Tongue (tissue), 2 donors: ENCODE data around the gene CCDC34. TPM values are rescaled to one million over a fixed set of nuclear protein-coding genes. Genes with fewer than 3 reads are reported as not detected.
"Not testable (repeated sequence)": the region's sequence is repeated elsewhere in the genome, so short reads cannot be mapped to it uniquely, and the experiment has no call there.

Experiments
- DNase-seq: peaks from one replicate; pipeline ENCODE4 v3.0.0-alpha.2; 2015
- total RNA-seq: library from RNA; depleted of rRNA; stranded (reverse); fragments of >200 nt; gene quantifications from one replicate; pipeline ENCODE4 v1.2.3, GENCODE V29; 2014

The CCDC34 gene
- total RNA-seq, 1 donor from 2014 or later: 16.5 TPM

DNA sequence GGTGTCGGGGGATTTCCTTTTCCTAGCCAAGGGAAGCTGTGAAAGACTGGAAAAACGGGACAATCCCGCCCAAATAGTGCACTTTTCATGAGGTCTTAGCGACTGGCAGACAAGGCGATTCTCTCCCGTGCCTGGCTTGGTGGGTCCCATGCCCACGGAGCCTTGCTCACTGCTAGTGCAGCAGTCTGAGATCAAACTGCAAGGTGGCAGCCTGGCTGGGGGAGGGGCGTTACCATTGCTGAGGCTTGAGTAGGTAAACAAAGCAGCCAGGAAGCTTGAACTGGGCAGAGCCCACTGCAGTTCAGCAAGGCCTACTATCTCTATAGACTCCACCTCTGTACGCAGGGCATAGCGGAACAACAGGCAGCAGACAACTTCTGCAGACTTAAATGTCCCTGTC, 41.7 kb downstream of the CCDC34 start:
- not testable (repeated sequence) for DNase-seq

DNA sequence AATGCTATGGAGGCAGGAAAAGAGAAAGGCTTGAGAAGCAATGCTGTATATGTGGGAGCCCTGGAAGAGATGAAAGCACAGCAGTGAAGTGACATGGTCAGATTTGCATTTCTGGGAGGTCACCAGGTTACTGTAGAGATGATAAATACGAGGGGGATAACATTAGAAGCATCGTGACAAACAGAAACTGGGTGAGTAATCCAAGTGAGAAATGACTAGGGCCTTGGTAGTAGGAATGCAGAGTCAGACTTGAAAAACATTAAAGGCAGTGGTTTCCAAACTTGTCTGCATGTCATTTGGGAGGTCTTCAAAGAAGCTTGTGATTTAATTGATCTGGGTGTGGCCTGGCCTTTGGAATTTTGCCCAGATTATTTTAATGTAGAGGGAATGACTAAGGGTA, 43.9 kb downstream of the CCDC34 start:
- DNase-seq: no peak

DNA sequence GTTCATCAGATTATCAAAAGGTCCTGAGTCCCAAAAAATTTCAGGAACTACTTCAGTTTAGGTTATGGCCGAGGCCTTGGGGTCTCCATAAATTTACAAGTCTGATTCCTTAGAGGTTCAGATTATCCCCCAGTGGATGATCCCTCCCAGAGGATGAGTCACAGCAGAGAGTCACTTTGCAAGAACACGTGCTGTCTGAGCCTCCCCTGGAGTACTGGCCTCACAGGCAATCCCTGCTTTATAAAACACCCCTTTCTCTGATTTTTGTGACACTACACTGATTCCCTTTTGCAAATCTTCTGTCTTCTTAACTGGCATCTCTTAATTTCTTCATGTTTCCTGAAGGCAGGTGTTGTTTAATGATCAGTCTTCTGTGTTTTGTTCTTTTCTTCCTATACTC, 45.3 kb downstream of the CCDC34 start:
- DNase-seq: no peak

GRCh38 chr11:27315836-27316235, 47.2 kb downstream of the CCDC34 start:
- no peak for DNase-seq

DNA sequence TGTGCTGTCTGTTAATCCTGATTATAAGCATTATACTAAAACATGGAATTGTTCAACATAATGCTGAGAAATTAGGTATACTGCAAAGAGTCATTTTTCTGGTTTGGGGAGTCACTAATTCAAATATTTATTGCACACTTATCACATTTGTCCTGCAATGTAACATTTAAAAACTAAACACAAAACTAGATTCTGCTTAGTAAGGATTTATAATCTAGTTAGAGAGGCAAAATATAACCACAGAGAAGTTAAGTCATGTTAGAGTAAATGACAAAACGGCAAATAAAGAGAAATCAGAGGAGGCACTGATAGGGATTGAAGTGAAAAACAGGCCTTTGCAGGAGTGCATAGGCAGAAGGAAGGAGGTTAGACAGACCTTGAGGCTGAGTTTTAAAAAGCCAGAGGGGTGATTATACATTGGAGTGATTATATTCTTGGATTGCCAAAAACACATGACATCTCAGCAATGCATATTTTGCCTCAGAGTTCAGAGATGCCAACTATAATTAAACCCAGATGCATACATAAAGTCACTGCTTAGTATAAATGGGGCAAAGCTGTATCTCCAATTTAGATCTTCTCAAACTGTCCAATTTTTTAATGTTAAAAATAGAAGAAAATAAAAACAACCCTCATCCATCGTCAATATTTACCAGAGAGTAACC, 49.7 kb downstream of the CCDC34 start:
- no peak for DNase-seq

GRCh38 chr11:27312110-27312509, 50.9 kb downstream of the CCDC34 start:
- peak; percentile 28 for DNase-seq

GRCh38 chr11:27310707-27311106, 52.3 kb downstream of the CCDC34 start:
- peak; percentile 38 for DNase-seq

DNA sequence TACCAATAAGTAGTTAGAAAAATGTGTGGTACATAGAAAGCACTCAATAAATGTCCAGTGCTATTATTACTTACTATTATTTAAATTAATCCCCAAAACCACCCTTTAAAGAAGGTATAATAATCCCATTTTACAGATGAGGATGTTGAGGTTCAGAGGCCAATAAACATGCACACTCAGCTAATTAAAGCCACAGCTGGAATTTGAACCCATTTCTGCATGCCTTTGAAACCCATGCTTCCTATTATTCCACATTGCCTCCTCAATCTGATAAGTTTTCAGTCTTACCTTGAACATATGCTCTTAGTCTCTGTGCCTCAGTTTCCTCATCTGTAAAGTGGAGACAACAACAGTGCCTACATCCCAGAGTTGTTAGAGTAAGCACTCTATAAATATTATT, 52.8 kb downstream of the CCDC34 start:
- DNase-seq: no peak

DNA sequence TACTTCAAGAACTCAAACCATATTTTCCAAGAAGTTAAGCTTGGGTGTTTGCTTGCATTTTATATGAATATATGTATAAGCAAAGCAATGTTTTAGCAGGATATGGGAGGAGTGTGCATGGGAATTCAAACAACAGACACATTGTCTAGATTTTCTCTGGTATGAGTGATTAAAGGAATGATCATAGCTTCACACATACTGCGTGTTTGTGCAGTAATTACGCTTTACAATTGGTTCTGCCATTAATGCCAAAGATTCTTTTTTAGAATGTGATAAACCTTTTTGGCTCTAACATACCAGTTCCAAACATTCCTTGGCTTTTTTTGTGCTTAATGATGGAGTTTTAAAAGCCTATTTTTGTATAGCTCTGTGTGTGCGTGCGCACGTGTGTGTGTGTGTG, 54.0 kb downstream of the CCDC34 start:
- DNase-seq: peak; percentile 20

DNA sequence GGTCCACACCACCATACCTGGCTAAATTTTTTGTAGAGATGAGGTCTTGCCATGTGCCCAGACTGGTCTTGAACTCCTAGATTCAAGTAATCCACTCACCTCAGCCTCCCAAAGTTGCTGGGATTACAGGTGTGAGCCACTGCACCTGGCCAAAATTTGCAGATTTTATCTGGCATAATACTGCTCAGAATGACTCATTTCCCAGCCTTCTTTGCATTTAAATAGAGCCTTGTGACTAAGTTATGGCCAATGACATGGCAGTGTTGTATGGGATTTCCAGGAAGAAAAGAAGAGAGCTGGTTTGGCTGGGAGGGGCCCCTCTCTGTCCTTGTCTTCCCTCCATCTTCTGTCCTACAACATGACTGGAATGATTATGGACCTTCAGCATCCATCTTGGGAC, 55.8 kb downstream of the CCDC34 start:
- DNase-seq: no peak

GRCh38 chr11:27305751-27306150, 57.3 kb downstream of the CCDC34 start:
- DNase-seq: no peak

- DNase-seq: no peak
Measured at GRCh38 chr11:27304514-27304913, 58.5 kb downstream of the CCDC34 start.

GRCh38 chr11:27303903-27304302, 59.1 kb downstream of the CCDC34 start:
- DNase-seq: no peak

- no peak for DNase-seq
Measured at GRCh38 chr11:27300974-27301373, 62.0 kb downstream of the CCDC34 start.

DNA sequence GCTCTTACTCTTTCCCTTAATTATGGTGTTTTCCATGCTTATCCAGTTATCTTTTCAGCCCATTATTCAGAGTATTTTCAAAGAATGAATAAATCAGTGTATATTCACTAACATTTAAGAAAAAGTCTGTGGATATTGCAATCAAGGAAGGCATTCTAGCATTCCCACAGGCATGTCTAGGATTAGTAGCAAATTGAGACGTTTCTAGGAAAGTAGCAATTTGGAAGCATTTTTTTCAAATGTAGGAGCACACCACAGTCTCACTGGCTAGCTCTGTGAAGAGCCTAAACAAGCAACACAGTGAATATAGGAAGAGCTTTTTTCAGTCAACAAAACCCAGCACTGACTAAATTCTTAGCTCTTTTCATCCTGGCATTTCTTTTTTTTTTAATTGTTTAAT, 65.4 kb downstream of the CCDC34 start:
- DNase-seq: no peak

- peak; percentile 63 for DNase-seq
Measured at GRCh38 chr11:27296497-27296896, 66.5 kb downstream of the CCDC34 start.

DNA sequence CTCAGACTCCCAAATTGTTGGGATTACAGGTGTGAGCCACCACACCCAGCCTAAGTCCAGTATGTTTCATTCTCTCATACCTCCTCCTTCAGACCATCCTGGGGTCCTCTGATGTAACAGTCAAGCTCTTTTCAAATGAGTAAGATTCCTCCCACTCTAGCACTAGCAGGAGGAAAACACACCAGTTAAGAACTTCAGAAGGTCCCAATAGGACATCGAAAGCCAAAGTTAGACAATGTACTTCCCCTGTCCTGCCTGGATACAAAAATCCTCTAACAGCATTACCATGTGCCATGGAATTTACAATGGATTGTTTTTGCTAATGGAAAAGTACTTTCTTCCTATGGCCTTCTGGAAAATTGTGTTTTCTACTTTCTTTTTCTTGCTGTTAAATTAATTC, 67.1 kb downstream of the CCDC34 start:
- no peak for DNase-seq

- no peak for DNase-seq
Measured at GRCh38 chr11:27294654-27295053, 68.4 kb downstream of the CCDC34 start.

DNA sequence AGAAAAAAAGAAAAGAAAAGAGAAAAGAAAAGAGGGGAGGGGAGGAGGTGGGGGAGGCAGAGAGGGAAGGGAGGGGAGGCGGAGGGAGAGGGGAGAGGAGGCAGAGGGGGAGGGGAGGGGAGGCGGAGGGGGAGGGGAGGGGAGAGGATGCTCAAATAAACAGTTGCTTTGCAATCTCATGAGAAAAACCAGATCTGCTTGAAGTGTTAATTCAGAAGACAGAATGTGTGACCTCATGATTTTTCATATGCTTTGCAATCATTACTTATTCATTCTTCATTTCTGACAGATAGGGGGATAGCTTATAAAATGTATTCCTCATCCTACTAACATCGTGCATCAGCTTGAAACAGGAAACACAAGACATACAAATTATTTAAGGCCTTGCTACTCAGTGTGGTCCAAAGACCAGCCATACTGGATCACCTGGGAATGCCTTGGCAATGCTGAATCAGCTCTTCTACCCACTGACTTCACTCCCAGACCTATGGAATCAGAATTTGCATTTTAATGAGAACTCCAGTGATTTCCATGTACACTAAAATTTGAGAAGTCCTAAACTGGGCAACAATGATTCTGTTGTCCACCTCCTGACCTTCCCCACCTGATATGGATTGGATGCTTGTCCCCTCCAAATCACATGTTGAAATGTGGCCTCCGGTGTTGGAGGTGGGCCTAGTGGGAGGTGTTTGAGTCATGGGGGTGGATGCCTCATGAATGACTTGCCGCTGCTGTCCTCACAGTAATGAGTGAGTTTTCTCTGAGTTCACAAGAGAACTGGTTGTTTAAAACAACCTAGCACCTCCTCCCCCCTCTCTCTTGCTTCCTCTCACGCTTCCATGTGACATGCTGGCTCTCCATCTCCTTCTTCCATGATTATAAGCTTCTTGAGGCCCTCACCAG, 69.2 kb downstream of the CCDC34 start:
- DNase-seq: no peak

DNA sequence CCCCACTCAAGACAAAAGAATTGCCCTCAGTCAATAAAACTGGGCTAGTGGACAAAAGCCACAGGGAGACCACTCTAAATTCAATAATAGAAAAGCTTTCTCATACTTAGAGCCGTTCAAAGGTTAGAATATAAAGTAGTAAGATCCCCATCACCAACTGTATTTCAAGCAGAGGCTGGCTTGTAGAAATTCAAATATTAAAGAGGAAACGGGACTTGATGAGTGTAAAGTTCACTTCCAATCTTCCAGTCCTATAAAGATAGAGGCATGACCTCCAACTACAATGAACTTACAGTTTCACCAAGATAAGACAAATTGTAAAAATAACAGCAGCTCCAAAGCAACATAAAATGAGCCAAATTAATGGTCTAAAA, 70.4 kb downstream of the CCDC34 start:
- no peak for DNase-seq

DNA sequence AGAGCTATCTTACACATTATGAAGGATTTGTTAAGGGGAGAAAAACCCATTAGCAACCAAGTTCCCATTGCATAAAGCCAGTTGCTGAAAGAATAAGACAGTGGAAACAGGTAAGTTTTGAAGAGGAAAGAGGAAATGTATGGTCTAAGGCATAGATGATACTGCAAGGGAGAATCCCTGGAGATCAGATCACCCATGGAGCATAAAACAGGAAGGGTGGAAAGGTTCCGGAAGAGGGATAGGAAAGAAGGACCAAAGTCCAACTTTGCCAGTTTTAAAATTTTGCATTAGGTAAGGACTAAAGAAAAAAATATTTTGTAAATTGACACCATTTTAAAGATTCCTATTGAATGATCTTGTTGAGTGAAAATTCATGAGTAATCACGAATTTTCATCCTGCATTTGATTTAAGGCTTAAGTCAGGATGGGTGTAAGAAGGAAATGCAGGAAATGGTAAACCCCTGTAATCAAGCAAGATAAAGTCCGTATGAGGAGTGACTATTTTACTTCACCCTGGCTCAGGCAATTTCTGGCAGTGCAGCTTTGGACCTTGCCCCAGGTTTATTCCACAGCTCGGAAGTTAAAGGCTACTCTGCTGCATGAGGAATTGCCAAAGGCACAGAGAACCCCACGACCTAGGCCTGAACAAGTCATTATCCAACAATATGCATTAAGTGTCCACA, 70.9 kb downstream of the CCDC34 start:
- DNase-seq: no peak

GRCh38 chr11:27291302-27291889, 71.6 kb downstream of the CCDC34 start:
- no peak for DNase-seq
